Activated gamma-delta T cell treated with Interleukin-2 at 50 U/mL for 16 hours (primary cell): Measurements from ENCODE around the gene VWC2L.

Source experiments
- DNase-seq: peaks from one replicate; pipeline ENCODE4 v3.0.0-alpha.2; 2020

VWC2L gene

DNA sequence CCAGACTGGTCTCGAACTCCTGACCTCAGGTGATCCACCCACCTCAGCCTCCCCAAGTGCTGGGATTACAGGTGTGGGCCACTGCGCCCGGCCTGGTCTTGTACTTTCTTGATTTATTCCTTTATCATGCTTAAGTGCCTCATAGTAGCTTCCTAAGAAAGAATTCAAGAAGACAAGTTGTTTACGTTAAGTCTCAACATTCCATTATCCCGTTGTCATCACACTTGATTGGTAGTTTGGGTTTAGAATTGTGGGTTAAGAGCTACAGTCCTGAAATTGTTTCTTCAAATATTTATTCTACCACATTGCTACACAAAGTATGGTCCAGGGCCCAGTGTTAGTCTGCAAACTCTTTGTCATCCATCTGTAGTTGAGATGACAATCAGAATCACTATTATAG is 194.0 kb downstream of the VWC2L start:
- no peak for DNase-seq

DNA sequence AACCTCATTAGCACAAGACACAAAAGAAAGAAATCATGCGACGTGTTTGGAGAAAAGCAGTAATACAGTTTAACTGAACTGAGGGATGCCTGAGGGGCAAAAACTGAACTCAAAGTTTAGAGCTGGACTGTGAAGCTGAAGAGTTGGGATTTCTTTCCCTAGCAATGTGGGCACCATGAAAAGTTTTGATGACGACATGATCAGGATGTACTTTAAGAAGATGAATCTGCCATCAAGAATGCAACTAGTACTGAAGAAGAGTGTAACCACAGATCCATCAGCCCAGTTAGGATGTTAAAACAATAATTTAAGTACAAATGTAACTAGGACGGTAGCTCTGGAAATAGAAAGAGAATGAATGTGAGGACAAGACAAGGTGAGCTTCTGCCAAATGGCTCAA is 196.2 kb downstream of the VWC2L start:
- DNase-seq, result no peak

GRCh38 chr2:214611015-214611414 is 200.2 kb downstream of the VWC2L start:
- no peak for DNase-seq

GRCh38 chr2:214624166-214624760 is 213.4 kb downstream of the VWC2L start:
- DNase-seq, result no peak

GRCh38 chr2:214628091-214628490 is 217.2 kb downstream of the VWC2L start:
- no peak for DNase-seq
